Mammary epithelial cell (primary cell): ENCODE results near the gene ARIH1.
"Not testable (repeated sequence)": the region's sequence is repeated elsewhere in the genome, so short reads cannot be mapped to it uniquely, and the experiment has no call there.

Experiments
- CTCF ChIP-seq, 2 donors: IDR thresholded peaks in 1 of 2; conservative IDR thresholded peaks in 1 of 2; 2 replicates each; pipeline ENCODE4 v1.5.1; 2011 to 2012; ENCODE audit warnings: inconsistent platforms in 2 of 2, low read length in 2 of 2, mild to moderate bottlenecking in 2 of 2, control low read depth in 1 of 2, low read depth in 1 of 2; ENCODE audit not compliant: insufficient read depth in 1 of 2; ENCODE audit errors: extremely low read depth in 1 of 2
- EZH2 ChIP-seq: IDR thresholded peaks from 2 replicates; pipeline ENCODE4 v1.6.1; 2012; ENCODE audit warnings: low read length, inconsistent platforms, borderline replicate concordance

GRCh38 chr15:72636519-72637282, 162.6 kb downstream of the ARIH1 start:
- TF ChIP-seq CTCF (conservative IDR thresholded peaks at IDR 0.05 in 1 of 2, IDR thresholded peaks at IDR 0.05 in 1 of 2; ENCODE audit: extremely low read depth in 1 of 2, insufficient read depth in 1 of 2, low read depth in 1 of 2, low read length in 2 of 2); EZH2: not testable (repeated sequence)
